Measurements from ENCODE around the gene RAPH1.
A peak's percentile ranks its signal among the peaks of the same experiment; 100 is the strongest.

RAPH1 gene

DNA sequence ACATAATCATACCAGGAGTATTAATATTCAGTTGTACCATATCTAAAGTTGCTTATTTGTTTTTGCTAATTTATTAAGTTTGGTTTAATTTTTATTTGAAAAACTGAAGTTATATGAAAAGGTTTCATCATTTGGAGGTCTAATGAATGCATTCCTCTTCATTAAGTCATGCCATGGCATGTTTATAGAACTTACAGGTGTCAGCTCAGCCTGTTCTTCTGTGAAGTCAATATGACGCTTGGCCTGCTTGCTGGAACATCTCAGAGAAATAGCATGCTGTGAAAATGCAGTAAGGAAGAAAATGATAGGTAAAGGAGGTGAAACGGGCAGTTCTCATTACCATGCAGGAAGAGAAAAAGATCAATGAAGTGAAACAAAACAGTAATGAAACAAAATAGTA is 58.2 kb downstream of the RAPH1 start:
- DNase-seq (ENCODE audit: insufficient read length) (no peak), FAIRE-seq (no peak)
- no peak for TF ChIP-seq POLR2AphosphoS5 (IDR thresholded peaks at IDR 0.05; ENCODE audit: low read depth, low read length)
- TF ChIP-seq TAF1 (IDR thresholded peaks at IDR 0.05; ENCODE audit: borderline replicate concordance, low read depth, low read length) = no peak
- TF ChIP-seq POLR2A (IDR thresholded peaks at IDR 0.05; ENCODE audit: low read depth, low read length) = no peak

DNA sequence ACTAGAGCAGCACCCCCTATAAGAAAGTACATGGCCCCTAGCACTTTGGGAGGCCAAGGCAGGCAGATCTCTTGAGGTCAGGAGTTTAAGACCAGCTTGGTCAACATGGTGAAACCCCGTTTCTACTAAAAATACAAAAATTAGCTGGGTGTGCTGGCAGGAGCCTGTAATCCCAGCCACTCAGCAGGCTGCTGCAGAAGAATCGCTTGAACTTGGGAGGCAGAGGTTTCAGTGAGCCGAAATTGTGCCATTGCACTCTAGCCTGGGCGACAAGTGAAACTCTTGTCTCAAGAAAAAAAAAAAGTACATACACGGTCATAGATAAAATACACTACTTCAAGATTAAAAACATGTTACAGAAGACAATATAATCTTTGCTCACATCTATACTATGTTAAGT is 63.8 kb downstream of the RAPH1 start:
- DNase-seq (ENCODE audit: insufficient read length) = no peak
- no peak for FAIRE-seq
- TF ChIP-seq POLR2A (IDR thresholded peaks at IDR 0.05; ENCODE audit: low read depth, low read length) (no peak), POLR2AphosphoS5 (IDR thresholded peaks at IDR 0.05; ENCODE audit: low read depth, low read length) (no peak), TAF1 (IDR thresholded peaks at IDR 0.05; ENCODE audit: borderline replicate concordance, low read depth, low read length) (no peak)

DNA sequence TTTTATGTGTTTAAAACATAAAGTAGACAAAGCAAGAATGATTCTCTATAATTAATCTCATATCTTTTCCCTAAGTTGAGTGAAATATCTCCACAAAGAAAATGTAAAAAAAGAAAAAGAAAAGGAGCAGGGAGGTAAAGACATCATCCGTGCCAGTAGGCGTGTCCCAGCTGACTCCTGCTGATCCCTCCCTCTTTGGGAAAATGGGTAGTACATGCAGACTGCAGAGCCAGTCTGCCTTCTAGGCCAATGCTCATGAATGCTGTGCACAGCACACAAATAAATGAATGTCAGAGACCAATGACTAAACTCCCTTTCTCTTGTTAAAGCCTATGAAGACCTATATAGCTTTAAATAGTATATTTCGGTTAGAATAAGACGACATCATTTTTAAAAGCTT is 64.7 kb downstream of the RAPH1 start:
- no peak for FAIRE-seq
- DNase-seq (ENCODE audit: insufficient read length) = no peak
- TF ChIP-seq POLR2AphosphoS5 (IDR thresholded peaks at IDR 0.05; ENCODE audit: low read depth, low read length) (no peak), TAF1 (IDR thresholded peaks at IDR 0.05; ENCODE audit: borderline replicate concordance, low read depth, low read length) (no peak), POLR2A (IDR thresholded peaks at IDR 0.05; ENCODE audit: low read depth, low read length) (no peak)

GRCh38 chr2:203469546-203469945 is 65.6 kb downstream of the RAPH1 start:
- TF ChIP-seq TAF1 (IDR thresholded peaks at IDR 0.05; ENCODE audit: borderline replicate concordance, low read depth, low read length) (no peak), POLR2A (IDR thresholded peaks at IDR 0.05; ENCODE audit: low read depth, low read length) (no peak), POLR2AphosphoS5 (IDR thresholded peaks at IDR 0.05; ENCODE audit: low read depth, low read length) (no peak)
- DNase-seq (ENCODE audit: insufficient read length) = no peak
- no peak for FAIRE-seq

- no peak for TF ChIP-seq POLR2A (IDR thresholded peaks at IDR 0.05; ENCODE audit: low read depth, low read length)
- TF ChIP-seq POLR2AphosphoS5 (IDR thresholded peaks at IDR 0.05; ENCODE audit: low read depth, low read length) = no peak
- TF ChIP-seq TAF1 (IDR thresholded peaks at IDR 0.05; ENCODE audit: borderline replicate concordance, low read depth, low read length) = no peak
- DNase-seq (ENCODE audit: insufficient read length) (no peak), FAIRE-seq (no peak)
These were observed 71.8 kb downstream of the RAPH1 start for GRCh38 chr2:203463266-203463678.

GRCh38 chr2:203462308-203462707 is 72.8 kb downstream of the RAPH1 start:
- TF ChIP-seq POLR2A (IDR thresholded peaks at IDR 0.05; ENCODE audit: low read depth, low read length) = no peak
- TF ChIP-seq POLR2AphosphoS5 (IDR thresholded peaks at IDR 0.05; ENCODE audit: low read depth, low read length) = no peak
- TF ChIP-seq TAF1 (IDR thresholded peaks at IDR 0.05; ENCODE audit: borderline replicate concordance, low read depth, low read length) = no peak
- DNase-seq (ENCODE audit: insufficient read length) (no peak), FAIRE-seq (no peak)

- TF ChIP-seq POLR2AphosphoS5 (IDR thresholded peaks at IDR 0.05; ENCODE audit: low read depth, low read length) = no peak
- no peak for TF ChIP-seq TAF1 (IDR thresholded peaks at IDR 0.05; ENCODE audit: borderline replicate concordance, low read depth, low read length)
- TF ChIP-seq POLR2A (IDR thresholded peaks at IDR 0.05; ENCODE audit: low read depth, low read length) = no peak
- FAIRE-seq (no peak), DNase-seq (ENCODE audit: insufficient read length) (no peak)
These were observed 73.4 kb downstream of the RAPH1 start for GRCh38 chr2:203461746-203462145.

GRCh38 chr2:203455209-203455608 is 79.9 kb downstream of the RAPH1 start:
- no peak for FAIRE-seq
- no peak for TF ChIP-seq TAF1 (IDR thresholded peaks at IDR 0.05; ENCODE audit: borderline replicate concordance, low read depth, low read length)
- no peak for TF ChIP-seq POLR2A (IDR thresholded peaks at IDR 0.05; ENCODE audit: low read depth, low read length)
- no peak for TF ChIP-seq POLR2AphosphoS5 (IDR thresholded peaks at IDR 0.05; ENCODE audit: low read depth, low read length)
- DNase-seq (ENCODE audit: insufficient read length) = no peak

GRCh38 chr2:203453858-203454451 is 81.1 kb downstream of the RAPH1 start:
- FAIRE-seq (peak; percentile 92), DNase-seq (ENCODE audit: insufficient read length) (no peak)
- TF ChIP-seq TAF1 (IDR thresholded peaks at IDR 0.05; ENCODE audit: borderline replicate concordance, low read depth, low read length) = no peak
- no peak for TF ChIP-seq POLR2AphosphoS5 (IDR thresholded peaks at IDR 0.05; ENCODE audit: low read depth, low read length)
- TF ChIP-seq POLR2A (IDR thresholded peaks at IDR 0.05; ENCODE audit: low read depth, low read length) = no peak

GRCh38 chr2:203451689-203452088 is 83.4 kb downstream of the RAPH1 start:
- TF ChIP-seq POLR2AphosphoS5 (IDR thresholded peaks at IDR 0.05; ENCODE audit: low read depth, low read length) (no peak), TAF1 (IDR thresholded peaks at IDR 0.05; ENCODE audit: borderline replicate concordance, low read depth, low read length) (no peak), POLR2A (IDR thresholded peaks at IDR 0.05; ENCODE audit: low read depth, low read length) (no peak)
- FAIRE-seq (no peak), DNase-seq (ENCODE audit: insufficient read length) (no peak)

- DNase-seq (ENCODE audit: insufficient read length) (no peak), FAIRE-seq (no peak)
- TF ChIP-seq POLR2AphosphoS5 (IDR thresholded peaks at IDR 0.05; ENCODE audit: low read depth, low read length) = no peak
- TF ChIP-seq TAF1 (IDR thresholded peaks at IDR 0.05; ENCODE audit: borderline replicate concordance, low read depth, low read length) = no peak
- no peak for TF ChIP-seq POLR2A (IDR thresholded peaks at IDR 0.05; ENCODE audit: low read depth, low read length)
These were observed 84.1 kb downstream of the RAPH1 start for GRCh38 chr2:203451011-203451410.

GRCh38 chr2:203450561-203450960 is 84.5 kb downstream of the RAPH1 start:
- no peak for TF ChIP-seq TAF1 (IDR thresholded peaks at IDR 0.05; ENCODE audit: borderline replicate concordance, low read depth, low read length)
- TF ChIP-seq POLR2AphosphoS5 (IDR thresholded peaks at IDR 0.05; ENCODE audit: low read depth, low read length) = no peak
- no peak for TF ChIP-seq POLR2A (IDR thresholded peaks at IDR 0.05; ENCODE audit: low read depth, low read length)
- DNase-seq (ENCODE audit: insufficient read length) (no peak), FAIRE-seq (no peak)

Measured in GM12892 (cell line).